SK-N-MC (cell line): Measurements from ENCODE around the gene CDK2AP2.
"Not testable (repeated sequence)": the region's sequence is repeated elsewhere in the genome, so short reads cannot be mapped to it uniquely, and the experiment has no call there.

Experiments
- DNase-seq: peaks from one replicate; pipeline ENCODE4 v3.0.0-alpha.2; 2011; ENCODE audit warnings: low read depth, low spot score
- H3K27ac ChIP-seq: fragments of 200-600 bp; sonication (generic); 2 replicates; pipeline ENCODE4 v1.5.1; 2016; ENCODE audit warnings: mixed run types
- H3K36me3 ChIP-seq: fragments of 200-600 bp; sonication (generic); 2 replicates; pipeline ENCODE4 v1.6.1; 2017; ENCODE audit warnings: antibody characterized with exemption, low read length, mixed read lengths; ENCODE audit not compliant: insufficient read depth
- H3K4me3 ChIP-seq: fragments of 200-600 bp; sonication (generic); 2 replicates; pipeline ENCODE4 v1.5.1; 2016
- H3K9ac ChIP-seq: fragments of 200-600 bp; sonication (generic); 2 replicates; pipeline ENCODE4 v1.8.0; 2017; ENCODE audit warnings: mixed run types, mixed read lengths; ENCODE audit not compliant: insufficient read length
- H3K9me3 ChIP-seq: fragments of 200-600 bp; sonication (generic); 2 replicates; pipeline ENCODE4 v1.6.1; 2017; ENCODE audit warnings: low read depth, mild to moderate bottlenecking, antibody characterized with exemption, low read length, moderate library complexity, mixed read lengths
- EZH2 ChIP-seq: fragments of 200-600 bp; sonication (generic); IDR thresholded peaks from one replicate; pipeline ENCODE4 v1.6.1; 2017; ENCODE audit warnings: antibody characterized with exemption
- FOXP2 ChIP-seq: optimal IDR thresholded peaks from 2 replicates; pipeline ENCODE3; 2011; ENCODE audit warnings: mild to moderate bottlenecking, moderate library complexity; ENCODE audit not compliant: insufficient read depth; ENCODE audit errors: extremely low read length, control extremely low read depth
- POLR2AphosphoS5 ChIP-seq: IDR thresholded peaks from 2 replicates; pipeline ENCODE4 v1.6.1; 2012; ENCODE audit warnings: mild to moderate bottlenecking, low read depth, low read length, borderline replicate concordance

CDK2AP2 gene, protein sequence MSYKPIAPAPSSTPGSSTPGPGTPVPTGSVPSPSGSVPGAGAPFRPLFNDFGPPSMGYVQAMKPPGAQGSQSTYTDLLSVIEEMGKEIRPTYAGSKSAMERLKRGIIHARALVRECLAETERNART

DNA sequence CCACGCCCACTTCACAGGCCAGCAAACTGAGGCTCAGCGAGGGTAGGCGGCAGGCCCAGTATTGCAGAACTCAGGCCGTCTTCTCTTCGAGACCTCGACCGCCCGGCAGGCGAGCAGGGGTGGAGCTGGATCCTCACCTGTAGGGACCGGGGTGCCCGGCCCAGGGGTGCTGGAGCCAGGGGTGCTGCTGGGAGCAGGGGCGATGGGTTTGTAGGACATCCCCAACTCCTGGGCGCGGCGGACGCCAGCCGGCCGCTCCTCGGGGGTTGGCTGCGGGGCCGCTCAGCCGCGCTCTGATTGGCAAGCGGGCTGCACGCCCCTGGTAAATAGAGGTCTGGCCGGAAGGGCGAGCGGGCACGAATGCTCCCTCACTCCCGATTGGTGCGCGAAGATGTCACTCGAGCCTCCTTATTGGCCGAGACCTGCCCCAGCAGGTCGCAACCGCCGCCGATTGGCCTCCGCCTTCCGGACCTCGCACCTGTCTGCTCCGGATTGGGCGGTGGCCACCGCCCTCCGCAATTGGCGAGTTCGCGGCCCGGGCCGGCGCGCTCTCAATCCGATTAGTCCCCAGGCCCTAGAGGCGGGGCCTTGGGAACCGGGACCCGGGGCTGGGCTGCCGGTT is at the start of gene CDK2AP2:
TSS of gene CDK2AP2 (minus strand) at position 299 of the 622 bp plus-strand sequence. CDS start at position 219, 80 bp downstream.
- Histone ChIP-seq H3K9me3 (no peaks in the 10 kb centered on the region), H3K27ac (peak within 1 kb of the TSS; percentile 70; the same call in 1 of the 2 replicates), H3K36me3 (no peaks in the 10 kb centered on the region), H3K9ac (peak within 1 kb of the TSS; percentile 78), H3K4me3 (peak within 1 kb of the TSS; percentile 96)
- peak; percentile 83 for DNase-seq
- TF ChIP-seq POLR2AphosphoS5 = peak; percentile 27; the same call in 1 of the 2 replicates
- TF ChIP-seq EZH2 = no peak

DNA sequence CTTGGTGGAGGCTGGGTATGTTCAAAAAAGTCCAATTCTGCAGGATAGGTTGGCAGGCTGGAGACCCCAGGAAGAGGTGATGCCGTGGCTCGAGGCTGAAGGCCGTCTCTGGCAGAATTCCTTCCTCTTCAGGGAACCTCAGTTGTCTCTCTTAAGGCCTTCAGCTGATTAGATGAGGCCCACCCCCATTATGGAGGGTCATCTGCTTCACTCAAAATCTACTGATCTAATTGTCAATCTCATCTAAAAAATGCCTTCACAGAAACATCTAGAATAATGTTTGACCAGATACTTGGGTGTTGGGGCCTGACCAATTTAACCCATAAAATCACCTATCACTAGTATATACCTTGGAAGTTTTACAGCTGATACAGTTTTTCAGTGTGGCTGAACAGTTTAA is 48.3 kb upstream of the CDK2AP2 start:
- Histone ChIP-seq H3K27ac (no peak overlapping the region), H3K4me3 (no peak overlapping the region), H3K9me3 (no peaks in the 10 kb centered on the region), H3K9ac (no peak overlapping the region), H3K36me3 (no peaks in the 10 kb centered on the region)
- DNase-seq = no peak
- TF ChIP-seq FOXP2 = no peak
- TF ChIP-seq EZH2 = no peak
- TF ChIP-seq POLR2AphosphoS5 = no peak

DNA sequence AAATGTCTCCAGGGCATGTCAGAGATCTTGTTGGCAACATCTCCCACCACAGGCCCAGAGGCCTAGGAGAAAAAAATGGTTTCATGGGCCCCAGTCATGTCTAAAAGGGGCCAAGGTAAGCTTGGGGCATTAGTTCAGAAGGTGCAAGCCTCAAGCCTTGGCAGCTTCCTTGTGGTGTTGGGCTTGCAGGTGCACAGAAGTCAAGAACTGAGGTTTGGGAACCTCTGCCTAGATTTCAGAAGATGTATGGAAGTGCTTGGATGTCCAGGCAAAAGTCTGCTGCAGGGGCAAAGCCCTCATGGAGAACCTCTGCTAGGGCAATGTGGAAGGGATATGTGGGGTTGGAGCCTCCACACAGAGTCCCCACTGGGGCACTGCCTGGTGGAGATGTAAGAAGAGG is 43.7 kb upstream of the CDK2AP2 start:
- not testable (repeated sequence) for H3K9me3 ChIP-seq, H3K4me3 ChIP-seq, H3K36me3 ChIP-seq, DNase-seq, H3K27ac ChIP-seq, H3K9ac ChIP-seq

DNA sequence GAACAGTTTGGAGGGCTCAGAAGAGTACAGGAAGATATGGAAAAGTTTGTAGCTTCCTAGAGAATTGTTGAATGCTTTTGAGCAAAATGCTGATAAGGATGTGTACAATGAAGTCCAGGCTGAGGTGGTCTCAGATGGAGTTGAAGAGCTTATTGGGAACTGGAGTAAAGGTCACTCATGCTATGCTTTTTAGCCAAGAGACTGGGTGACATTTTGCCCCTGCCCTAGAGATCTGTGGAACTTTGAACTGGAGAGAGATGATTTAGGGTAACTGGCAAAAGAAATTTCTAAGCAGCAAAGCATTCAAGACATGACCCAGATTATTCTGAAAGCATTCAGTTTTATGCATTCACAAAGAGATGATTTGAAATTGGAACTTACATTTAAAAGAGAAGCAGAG is 43.2 kb upstream of the CDK2AP2 start:
- no peak overlapping the region for H3K9ac ChIP-seq
- no peak overlapping the region for H3K27ac ChIP-seq
- TF ChIP-seq FOXP2 (no peak), EZH2 (no peak), POLR2AphosphoS5 (no peak)
- no peaks in the 10 kb centered on the region for H3K36me3 ChIP-seq
- no peak for DNase-seq
- H3K9me3 ChIP-seq = no peaks in the 10 kb centered on the region
- no peak overlapping the region for H3K4me3 ChIP-seq

DNA sequence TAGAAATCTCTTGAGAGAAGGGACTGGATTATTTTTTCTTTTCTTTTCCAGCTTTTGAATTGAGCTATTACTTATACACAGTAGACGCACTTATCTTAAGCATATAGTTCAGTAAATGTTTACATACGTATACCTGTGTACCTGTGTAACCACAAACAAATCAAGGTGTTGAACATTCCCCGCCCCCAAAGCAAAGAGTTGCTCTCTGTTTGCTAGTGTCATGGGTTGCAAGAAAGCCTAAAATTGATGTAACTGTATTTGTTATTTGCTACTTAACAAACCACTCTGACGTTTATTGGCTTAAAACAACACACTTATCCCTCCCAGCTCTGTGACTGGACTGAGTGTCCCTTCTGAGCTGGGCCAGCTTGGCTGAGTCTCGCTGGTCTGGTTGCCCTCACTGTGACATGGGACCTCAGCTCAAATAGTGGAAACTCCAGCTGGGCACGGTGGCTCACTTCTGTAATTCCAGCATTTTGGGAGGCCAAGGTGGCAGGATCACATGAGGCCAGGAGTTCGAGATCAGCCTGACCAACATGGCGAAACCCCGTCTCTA is 40.7 kb upstream of the CDK2AP2 start:
- DNase-seq = no peak
- Histone ChIP-seq H3K9ac (no peak overlapping the region), H3K36me3 (no peaks in the 10 kb centered on the region), H3K27ac (no peak overlapping the region), H3K9me3 (no peaks in the 10 kb centered on the region), H3K4me3 (no peak overlapping the region)
- TF ChIP-seq EZH2 (no peak), POLR2AphosphoS5 (no peak), FOXP2 (no peak)

DNA sequence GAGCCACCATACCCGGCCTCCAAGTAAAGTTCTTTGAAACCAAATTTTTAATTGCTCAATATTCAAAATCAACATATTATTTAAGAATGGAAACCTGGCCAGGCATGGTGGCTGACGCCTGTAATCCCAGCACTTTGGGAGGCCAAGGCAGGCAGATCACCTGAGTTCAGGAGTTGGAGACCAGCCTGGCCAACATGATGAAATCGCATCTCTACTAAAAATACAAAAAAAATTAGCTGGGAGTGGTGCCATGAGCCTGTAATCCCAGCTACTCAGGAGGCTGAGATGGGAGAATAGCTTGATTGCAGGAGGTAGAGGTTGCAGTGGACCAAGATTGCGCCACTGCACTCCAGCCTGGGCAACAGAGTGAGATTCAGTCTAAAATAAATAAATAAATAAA is 40.1 kb upstream of the CDK2AP2 start:
- H3K9ac ChIP-seq, DNase-seq, H3K27ac ChIP-seq, H3K9me3 ChIP-seq, H3K36me3 ChIP-seq, H3K4me3 ChIP-seq: not testable (repeated sequence)

DNA sequence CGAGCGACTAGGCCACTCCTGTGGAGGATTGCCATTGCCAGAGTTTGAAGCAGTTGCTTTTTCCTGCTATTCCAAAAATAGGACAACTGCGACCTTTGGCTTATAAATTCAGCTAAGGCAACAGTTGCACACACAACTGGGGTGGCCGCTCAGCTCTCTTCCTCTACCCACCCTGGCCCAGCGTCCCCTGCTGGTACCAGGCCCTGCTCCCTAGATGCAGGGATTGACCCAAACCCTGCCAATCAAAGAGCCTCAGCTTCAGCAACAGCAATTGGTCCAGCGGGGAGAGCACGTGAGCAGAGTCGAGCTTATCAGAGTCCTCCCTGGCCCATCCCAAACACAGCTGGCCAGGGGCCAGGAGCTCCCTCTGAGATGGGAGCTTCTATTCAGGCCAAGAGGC is 37.3 kb upstream of the CDK2AP2 start:
- Histone ChIP-seq H3K9ac (no peak overlapping the region), H3K27ac (no peak overlapping the region), H3K36me3 (no peaks in the 10 kb centered on the region), H3K4me3 (no peak overlapping the region), H3K9me3 (no peaks in the 10 kb centered on the region)
- TF ChIP-seq POLR2AphosphoS5 = no peak
- TF ChIP-seq FOXP2 = no peak
- no peak for TF ChIP-seq EZH2
- DNase-seq = no peak

DNA sequence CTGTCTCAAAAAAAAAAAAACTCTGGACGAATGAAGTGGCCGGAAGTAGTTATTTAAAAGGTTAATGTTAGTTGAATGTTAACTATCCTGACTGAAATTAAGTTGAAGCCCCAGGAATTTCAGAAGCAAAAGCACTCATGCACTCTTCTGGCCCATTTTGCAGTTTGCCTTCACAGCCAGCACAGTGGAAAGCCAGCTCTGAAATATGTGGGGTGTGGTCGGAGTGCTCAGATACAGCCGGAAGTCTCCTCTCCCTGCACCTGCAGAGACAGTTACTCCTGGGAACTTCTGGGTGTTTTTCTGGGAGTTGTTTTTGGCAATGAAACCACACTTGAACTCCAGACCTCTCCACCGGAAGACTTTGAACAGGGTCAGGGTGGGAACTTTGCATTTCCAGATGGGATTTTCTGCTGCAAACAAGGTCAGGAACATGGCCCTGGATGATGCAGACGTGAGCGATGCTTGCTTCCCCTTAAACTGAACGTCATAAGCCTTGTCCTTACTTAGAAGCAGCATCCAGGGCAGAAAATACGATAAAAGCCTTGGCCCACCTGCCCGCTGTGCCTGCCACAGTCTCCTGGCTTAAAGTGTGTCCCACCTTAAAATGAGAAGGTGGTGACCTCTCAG is 36.8 kb upstream of the CDK2AP2 start:
- TF ChIP-seq POLR2AphosphoS5 (no peak), EZH2 (no peak), FOXP2 (no peak)
- no peak overlapping the region for H3K9ac ChIP-seq
- H3K4me3 ChIP-seq = no peak overlapping the region
- no peaks in the 10 kb centered on the region for H3K9me3 ChIP-seq
- no peak overlapping the region for H3K27ac ChIP-seq
- no peaks in the 10 kb centered on the region for H3K36me3 ChIP-seq
- no peak for DNase-seq

DNA sequence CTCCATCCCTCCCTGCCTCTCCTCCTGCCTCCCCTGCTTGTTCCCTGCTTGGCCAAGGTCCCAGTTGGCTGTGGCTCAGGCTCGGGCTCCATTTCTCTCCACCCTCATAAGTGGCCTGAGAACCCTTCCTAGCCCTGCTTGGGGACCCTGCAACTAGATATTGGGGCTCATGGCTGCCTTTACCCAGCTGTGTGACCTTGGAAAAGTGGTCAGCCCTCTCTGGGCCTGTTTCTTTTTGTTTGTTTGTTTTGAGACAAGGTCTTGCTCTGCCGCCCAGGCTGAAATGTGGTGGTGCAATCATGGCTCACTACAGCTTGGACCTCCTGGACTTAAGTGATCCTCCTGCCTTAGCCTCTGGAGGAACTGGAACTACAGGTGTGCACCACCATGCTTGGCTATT is 35.6 kb upstream of the CDK2AP2 start:
- DNase-seq = no peak
- no peaks in the 10 kb centered on the region for H3K9me3 ChIP-seq
- no peak overlapping the region for H3K4me3 ChIP-seq
- H3K9ac ChIP-seq = no peak overlapping the region
- no peak overlapping the region for H3K27ac ChIP-seq
- TF ChIP-seq FOXP2 (no peak), EZH2 (no peak), POLR2AphosphoS5 (no peak)
- no peaks in the 10 kb centered on the region for H3K36me3 ChIP-seq
